Lung (tissue), 12 donors: Measurements from ENCODE around the gene TEX51. TPM values are rescaled to one million over a fixed set of nuclear protein-coding genes. Genes with fewer than 3 reads are reported as not detected.
A peak's percentile ranks its signal among the peaks of the same experiment; 100 is the strongest.

Experiments used
- ATAC-seq: fragments of 200-7000 bp; cut with Tn5 transposase; one replicate; pipeline ENCODE4 v1.9.1; 2020; ENCODE audit warnings: moderate number of reproducible peaks; ENCODE audit not compliant: insufficient read depth, low FRiP score
- DNase-seq, 3 donors: peaks; one replicate each; pipeline ENCODE4 v3.0.0-alpha.2; 2013 to 2017
- H3K27ac ChIP-seq, 2 donors: one replicate each; pipeline ENCODE4 v1.5.1; 2013; ENCODE audit warnings: mild to moderate bottlenecking in 2 of 2, moderate library complexity in 2 of 2, control low read depth in 1 of 2, inconsistent platforms in 1 of 2, low read depth in 1 of 2, low read length in 1 of 2
- H3K27me3 ChIP-seq, 3 donors: one replicate each; pipeline ENCODE4 v1.5.1; 2013; ENCODE audit warnings: low read length in 2 of 3; ENCODE audit not compliant: control insufficient read depth in 3 of 3, insufficient read depth in 3 of 3
- H3K36me3 ChIP-seq, 4 donors: one replicate each; pipeline ENCODE4 v1.5.1; 2013; ENCODE audit warnings: low read length in 4 of 4, mild to moderate bottlenecking in 1 of 4, moderate library complexity in 1 of 4; ENCODE audit not compliant: control insufficient read depth in 4 of 4, insufficient read depth in 4 of 4
- H3K4me1 ChIP-seq, 5 donors: one replicate each; pipeline ENCODE4 v1.5.1; 2013; ENCODE audit warnings: low read length in 5 of 5, mild to moderate bottlenecking in 2 of 5, moderate library complexity in 1 of 5; ENCODE audit not compliant: control insufficient read depth in 5 of 5, insufficient read depth in 5 of 5
- H3K4me3 ChIP-seq: one replicate; pipeline ENCODE4 v1.5.1; 2013; ENCODE audit warnings: mild to moderate bottlenecking, control low read depth, moderate library complexity
- H3K9ac ChIP-seq, 2 donors: one replicate each; pipeline ENCODE4 v1.5.1; 2013; ENCODE audit warnings: low read length in 2 of 2, control low read depth in 1 of 2; ENCODE audit not compliant: insufficient read depth in 1 of 2
- H3K9me3 ChIP-seq, 4 donors: one replicate each; pipeline ENCODE4 v1.5.1; 2013; ENCODE audit warnings: low read length in 3 of 4, mild to moderate bottlenecking in 1 of 4, moderate library complexity in 1 of 4; ENCODE audit not compliant: control insufficient read depth in 4 of 4, insufficient read depth in 3 of 4
- CTCF ChIP-seq: IDR thresholded peaks from 2 replicates; pipeline ENCODE4 v1.5.1; 2012; ENCODE audit warnings: mild to moderate bottlenecking; ENCODE audit errors: control extremely low read depth, extremely low read depth
- WGBS, 2 donors: extraction: QIAGEN DNeasy Blood & Tissue Kit; methylation state at CpG; one replicate each; pipeline ENCODE4 v1.1.7; 2013; 5-methylcytosine and 5-hydroxymethylcytosine counted together
- polyA plus RNA-seq, 2 donors: library from polyadenylated mRNA; stranded (reverse); fragments of 200-250 nt; gene quantifications; one replicate each; pipeline ENCODE4 v1.2.1, GENCODE V29; 2013
- total RNA-seq, 2 donors: library from RNA; depleted of rRNA in 1 of 2; stranded (reverse); fragments of >200 nt in 1 of 2; gene quantifications; one replicate each; pipeline ENCODE4 v1.2.1, GENCODE V29; 2014 to 2021
- donor health status: control.
- donor health status: control.
- donor health status: Bipolar disorder and iron deficiency.
- donor health status: healthy.
- donor health status: DM: yes; HTN: yes; CAD: no.

TEX51 gene
- total and polyA plus RNA-seq, 4 donors, result not detected

GRCh38 chr2:126886211-126886915 is 12.3 kb upstream of the TEX51 start:
- Histone ChIP-seq H3K9me3 (peaks cover 0 to 3% (median 0%) of the 10 kb centered on the region in 4 donors), H3K4me1 (peaks cover 0 to 12% (median 0%) of the 10 kb centered on the region in 5 donors), H3K27ac (no peak overlapping the region), H3K27me3 (no peaks in the 10 kb centered on the region), H3K4me3 (no peak overlapping the region), H3K9ac (no peak overlapping the region), H3K36me3 (no peaks in the 10 kb centered on the region)
- peak; percentile 80 to 86 (median 81) for DNase-seq
- WGBS, 2 donors, result 4 to 8% methylated on average over 39 to 40 of the region's 40 CpGs
- peak; percentile 74 for ATAC-seq
- TF ChIP-seq CTCF, result no peak

GRCh38 chr2:126886916-126887280 is 11.8 kb upstream of the TEX51 start:
- Histone ChIP-seq H3K27me3 (no peaks in the 10 kb centered on the region), H3K9me3 (peaks cover 0 to 3% (median 0%) of the 10 kb centered on the region in 4 donors), H3K36me3 (no peaks in the 10 kb centered on the region), H3K27ac (no peak overlapping the region), H3K9ac (no peak overlapping the region), H3K4me1 (peaks cover 0 to 12% (median 0%) of the 10 kb centered on the region in 5 donors), H3K4me3 (no peak overlapping the region)
- DNase-seq (no peak), ATAC-seq (no peak)
- no peak for TF ChIP-seq CTCF
- WGBS, 2 donors, result 83 to 86% methylated on average over 13 of the region's 13 CpGs

GRCh38 chr2:126887506-126887905 is 11.2 kb upstream of the TEX51 start:
- H3K4me1 ChIP-seq, result peaks cover 0 to 12% (median 0%) of the 10 kb centered on the region in 5 donors
- DNase-seq (no peak), ATAC-seq (no peak)
- H3K27me3 ChIP-seq, result no peaks in the 10 kb centered on the region
- H3K36me3 ChIP-seq, result no peaks in the 10 kb centered on the region
- peaks cover 0 to 3% (median 0%) of the 10 kb centered on the region in 4 donors for H3K9me3 ChIP-seq
- H3K4me3 ChIP-seq, result no peak overlapping the region
- no peak overlapping the region for H3K27ac ChIP-seq
- no peak for TF ChIP-seq CTCF
- no peak overlapping the region for H3K9ac ChIP-seq
- 92 to 95% methylated on average over 9 of the region's 9 CpGs for WGBS, 2 donors
